Measurements from ENCODE around the gene STXBP6.

STXBP6 gene

DNA sequence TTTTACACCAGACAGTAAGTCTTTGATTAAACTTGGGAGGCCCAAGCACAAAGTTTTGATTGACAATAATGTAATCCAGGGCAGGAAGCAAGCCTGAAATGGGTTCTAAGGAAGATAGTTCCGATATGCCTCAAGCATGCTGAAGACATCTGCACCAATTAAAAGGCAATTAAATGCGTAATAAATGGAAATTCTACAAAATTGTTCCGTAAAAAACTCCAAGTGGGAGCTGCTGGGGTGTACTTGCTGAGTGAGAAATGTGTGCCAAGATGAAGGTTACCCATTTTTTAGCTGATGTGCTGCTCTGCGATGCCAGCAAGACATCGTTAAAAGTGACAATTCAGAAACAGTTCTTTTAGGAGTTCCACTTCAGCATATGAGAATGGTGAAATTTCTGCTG, 269.7 kb downstream of the STXBP6 start:
- TF ChIP-seq PATZ1 (CRISPR knock-in tag; IDR thresholded peaks at IDR 0.05; ENCODE audit: borderline replicate concordance): no peak
- no peak for TF ChIP-seq TSHZ2 (CRISPR knock-in tag; IDR thresholded peaks at IDR 0.05)
- TF ChIP-seq ZC3H10 (CRISPR knock-in tag; IDR thresholded peaks at IDR 0.05): no peak
- no peak for TF ChIP-seq SNAI2 (CRISPR knock-in tag; IDR thresholded peaks at IDR 0.05)
- no peak for TF ChIP-seq ESRRG (CRISPR knock-in tag; IDR thresholded peaks at IDR 0.05)
- no peak for TF ChIP-seq CREB5 (CRISPR knock-in tag; IDR thresholded peaks at IDR 0.05; ENCODE audit: low read depth)
- no peak for TF ChIP-seq ZNF565 (CRISPR knock-in tag; conservative IDR thresholded peaks at IDR 0.05; ENCODE audit: low read depth)
- no peak for TF ChIP-seq OSR1 (CRISPR knock-in tag; IDR thresholded peaks at IDR 0.05)
- no peak for TF ChIP-seq TCF4 (CRISPR knock-in tag; IDR thresholded peaks at IDR 0.05; ENCODE audit: borderline replicate concordance)

DNA sequence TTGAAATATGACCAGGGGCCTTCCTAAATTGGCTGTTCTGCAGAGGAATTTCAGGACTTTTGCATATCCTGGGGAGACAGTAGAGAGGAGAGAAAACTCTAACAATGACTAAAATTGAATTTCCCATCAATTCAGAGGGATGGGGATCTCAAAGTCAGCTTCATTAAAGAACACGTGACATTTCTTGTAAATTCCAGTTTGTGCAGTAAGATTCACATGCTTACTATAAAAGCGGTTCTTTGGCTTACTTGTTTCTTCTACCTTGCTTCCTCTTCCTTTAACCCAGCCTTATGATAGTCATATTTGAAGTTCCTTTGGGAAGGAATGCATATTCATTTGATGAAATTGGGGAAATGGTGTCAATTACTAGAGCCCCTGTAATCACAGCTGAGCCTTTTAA, 272.3 kb downstream of the STXBP6 start:
- TF ChIP-seq SNAI2 (CRISPR knock-in tag; IDR thresholded peaks at IDR 0.05) (no peak), POU6F1 (CRISPR knock-in tag; IDR thresholded peaks at IDR 0.05; ENCODE audit: borderline replicate concordance, low read depth) (no peak), ZFP30 (CRISPR knock-in tag; IDR thresholded peaks at IDR 0.05) (no peak), ZC3H10 (CRISPR knock-in tag; IDR thresholded peaks at IDR 0.05) (no peak), RARB (CRISPR knock-in tag; IDR thresholded peaks at IDR 0.05) (no peak), ZNF70 (CRISPR knock-in tag; IDR thresholded peaks at IDR 0.05) (no peak), CSDC2 (CRISPR knock-in tag; IDR thresholded peaks at IDR 0.05) (no peak), OSR1 (CRISPR knock-in tag; IDR thresholded peaks at IDR 0.05) (no peak), ARNTL (CRISPR knock-in tag; IDR thresholded peaks at IDR 0.05; ENCODE audit: borderline replicate concordance, low read depth) (no peak), TSHZ2 (CRISPR knock-in tag; IDR thresholded peaks at IDR 0.05) (no peak), TOX (CRISPR knock-in tag; IDR thresholded peaks at IDR 0.05; ENCODE audit: borderline replicate concordance) (no peak), TCF4 (CRISPR knock-in tag; IDR thresholded peaks at IDR 0.05; ENCODE audit: borderline replicate concordance) (no peak), ESRRG (CRISPR knock-in tag; IDR thresholded peaks at IDR 0.05) (no peak), PATZ1 (CRISPR knock-in tag; IDR thresholded peaks at IDR 0.05; ENCODE audit: borderline replicate concordance) (no peak), GLIS3 (CRISPR knock-in tag; IDR thresholded peaks at IDR 0.05) (no peak)
- ATAC-seq: no peak

More for the DNA sequence above, 269.7 kb downstream of the STXBP6 start:
- no peak for ATAC-seq
